GM18499 (cell line): ENCODE data around the gene EIF4EBP2.

ENCODE experiments used
- ATAC-seq: cut with Tn5 transposase; IDR thresholded peaks from one replicate; pipeline ENCODE4 v1.9.1; 2021; ENCODE audit warnings: moderate number of reproducible peaks; ENCODE audit not compliant: insufficient read depth, unreplicated experiment

The EIF4EBP2 gene

DNA sequence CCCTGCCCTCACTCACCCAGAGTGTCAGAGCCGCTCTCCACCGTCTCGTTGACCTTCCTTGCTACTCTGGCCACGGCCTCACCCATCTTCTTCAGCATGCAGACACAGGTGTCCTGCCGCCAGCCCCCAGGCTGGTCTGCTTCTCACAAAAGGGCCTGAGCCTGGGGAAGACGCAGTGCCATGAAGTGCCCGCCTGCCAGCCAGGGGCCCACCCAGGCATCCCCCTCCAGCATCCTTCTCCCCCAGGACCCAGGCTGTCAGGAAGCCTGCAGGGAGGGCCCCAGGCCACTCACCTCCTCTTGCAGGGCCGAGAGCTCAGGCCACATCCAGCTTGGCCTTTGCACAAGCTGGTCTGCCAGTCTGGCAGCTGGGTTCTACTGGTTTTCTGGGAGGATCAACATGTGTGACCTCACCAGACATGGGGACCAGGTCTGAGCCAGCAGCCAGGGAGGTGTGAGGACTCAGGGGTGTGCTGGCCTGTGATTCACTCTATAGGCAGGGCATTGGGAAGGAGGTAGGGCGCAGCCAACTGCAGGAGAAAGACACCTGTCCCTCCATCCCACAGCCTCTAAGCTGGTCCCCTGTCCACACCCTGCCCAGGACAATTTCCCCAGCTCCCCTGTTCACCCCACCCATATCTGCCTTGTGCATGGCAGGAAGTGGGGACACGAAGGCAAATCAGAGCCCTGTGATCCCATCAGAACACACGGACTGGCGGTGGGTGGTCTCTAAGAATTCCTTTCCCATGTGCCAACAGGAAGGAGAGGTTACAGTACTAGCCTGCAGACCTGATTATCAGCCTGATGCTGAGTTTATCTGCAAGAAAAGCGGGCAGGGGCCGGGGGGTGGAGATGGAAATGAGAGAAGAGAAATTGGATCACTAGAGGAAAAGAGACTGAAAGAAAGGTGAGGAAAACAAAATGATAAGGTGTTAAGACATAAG is 27.2 kb upstream of the EIF4EBP2 start:
- ATAC-seq: no peak

DNA sequence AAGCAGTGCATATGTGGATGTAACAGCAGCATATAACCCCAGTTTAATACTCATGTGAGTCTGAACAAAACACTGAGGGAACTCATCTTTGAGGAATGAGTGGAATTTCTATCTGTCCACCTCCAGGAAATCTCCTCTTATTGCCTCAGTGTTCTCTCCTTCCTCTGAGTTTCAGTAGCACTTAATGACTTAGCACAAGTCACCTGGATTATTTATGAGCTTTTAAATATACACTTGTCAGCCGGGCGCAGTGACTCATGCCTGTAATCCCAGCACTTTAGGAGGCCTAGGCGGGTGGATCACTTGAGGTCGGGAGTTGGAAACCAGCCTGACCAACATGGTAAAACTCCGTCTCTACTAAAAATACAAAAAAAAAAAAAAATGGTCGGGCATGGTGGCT is 25.8 kb upstream of the EIF4EBP2 start:
- ATAC-seq: no peak

DNA sequence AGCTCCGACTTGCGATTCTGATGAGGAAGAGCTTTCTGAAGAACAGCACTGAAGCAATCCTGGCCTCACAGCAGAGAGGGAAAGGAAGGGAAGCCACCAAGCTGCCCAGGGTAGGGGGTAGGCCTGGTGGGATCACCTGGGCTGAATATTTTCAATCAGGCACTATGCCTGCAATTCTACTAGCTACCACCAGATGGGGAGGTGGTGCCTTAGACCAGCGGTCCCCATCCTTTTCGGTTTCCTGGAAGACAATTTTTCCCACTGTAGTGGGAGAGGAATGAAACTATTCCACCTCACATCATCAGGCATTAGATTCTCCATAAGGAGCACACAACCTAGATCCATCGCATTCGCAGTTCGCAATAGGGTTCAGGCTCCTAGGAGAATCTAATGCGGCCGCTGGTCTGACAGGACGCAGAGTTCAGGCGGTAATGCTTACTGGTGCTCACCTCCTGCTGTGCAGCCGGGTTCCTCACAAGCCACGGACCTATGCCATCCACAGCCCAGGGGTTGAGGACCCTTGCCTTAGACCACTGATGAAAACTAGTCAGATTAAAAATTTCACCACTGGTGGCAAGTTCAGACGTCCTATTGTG is 24.3 kb upstream of the EIF4EBP2 start:
- no peak for ATAC-seq

DNA sequence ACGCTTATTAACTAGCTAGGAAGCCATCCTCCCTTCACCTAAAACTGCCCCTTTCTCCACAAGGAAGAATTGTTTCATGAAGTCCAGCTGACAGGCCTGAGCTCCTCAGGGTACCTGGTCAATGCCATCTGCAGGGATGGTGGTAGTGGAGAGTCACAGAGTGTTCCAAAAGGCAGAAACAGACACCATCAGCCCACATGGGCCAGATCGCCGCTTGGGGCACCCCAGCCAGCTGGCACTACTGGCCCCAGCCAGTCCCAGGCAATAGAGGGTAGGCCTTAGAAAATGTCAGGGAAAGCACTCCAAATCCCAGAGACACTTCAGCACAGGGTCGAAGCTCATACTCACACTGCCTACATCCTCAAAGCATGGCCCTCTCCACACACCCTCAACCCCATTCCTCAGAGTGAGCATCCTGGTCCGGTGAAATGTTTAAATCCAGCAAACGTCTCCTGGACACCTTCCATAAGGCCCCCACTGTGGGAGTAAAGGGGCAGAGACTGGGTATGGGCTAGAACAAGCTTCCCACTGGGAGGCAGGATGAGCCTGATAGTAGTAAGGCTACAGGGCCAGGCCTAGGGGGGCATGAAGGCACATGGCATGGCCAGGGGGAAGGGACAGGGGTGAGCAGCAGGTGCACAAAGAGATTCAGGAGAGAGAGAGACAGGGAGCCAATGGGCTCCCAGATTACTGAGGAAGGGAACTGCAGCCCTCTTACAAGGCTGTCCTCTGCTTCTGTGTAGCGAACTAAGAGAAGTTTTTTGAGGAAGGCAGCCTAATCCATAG is 23.4 kb upstream of the EIF4EBP2 start:
- no peak for ATAC-seq

DNA sequence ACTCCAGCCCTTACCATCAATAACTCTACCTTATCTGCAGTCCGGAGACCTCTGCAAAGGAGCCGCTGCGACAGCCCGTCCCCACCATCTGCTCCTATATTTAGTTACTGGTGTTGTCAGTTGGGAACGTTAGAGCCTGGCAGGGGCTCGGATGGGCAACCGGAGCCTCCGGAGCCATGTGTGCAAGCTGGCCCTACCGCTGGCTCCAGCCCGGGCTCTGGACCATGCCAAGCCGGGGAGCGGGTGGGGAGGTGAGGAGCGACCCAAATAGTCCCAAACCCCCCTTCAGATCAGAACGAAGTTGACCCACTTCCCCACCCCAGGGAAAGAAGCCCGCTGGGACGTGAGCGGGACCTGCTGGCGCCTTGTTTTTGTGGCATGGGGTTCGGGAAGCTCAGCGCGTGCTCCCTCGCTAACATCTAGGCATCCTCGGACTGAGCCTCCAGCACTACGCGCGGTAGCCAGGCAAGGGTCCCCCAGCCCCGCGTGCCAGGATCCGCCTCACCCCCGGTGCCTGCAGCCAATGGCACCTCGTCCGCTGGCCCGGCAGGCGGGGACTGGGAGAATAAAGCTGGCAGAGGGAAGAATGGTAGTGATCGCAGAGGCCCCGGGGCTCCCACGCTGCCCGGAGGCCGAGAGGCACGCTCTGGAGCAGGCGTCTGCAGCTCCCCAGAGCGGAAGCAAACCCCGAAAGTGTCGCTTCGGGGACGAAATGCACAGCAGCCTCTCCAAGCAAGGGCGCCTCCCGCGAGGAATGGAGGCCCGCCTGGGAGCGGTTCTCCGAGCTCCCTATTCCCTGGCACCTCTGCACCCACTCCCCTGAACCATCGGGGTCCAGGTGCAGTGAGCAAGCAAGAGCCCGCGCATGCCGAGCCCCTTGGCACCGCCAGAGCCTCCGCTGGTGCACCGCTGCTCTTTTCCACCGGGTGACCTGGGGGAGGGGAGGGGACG is 22.2 kb upstream of the EIF4EBP2 start:
- ATAC-seq: no peak

DNA sequence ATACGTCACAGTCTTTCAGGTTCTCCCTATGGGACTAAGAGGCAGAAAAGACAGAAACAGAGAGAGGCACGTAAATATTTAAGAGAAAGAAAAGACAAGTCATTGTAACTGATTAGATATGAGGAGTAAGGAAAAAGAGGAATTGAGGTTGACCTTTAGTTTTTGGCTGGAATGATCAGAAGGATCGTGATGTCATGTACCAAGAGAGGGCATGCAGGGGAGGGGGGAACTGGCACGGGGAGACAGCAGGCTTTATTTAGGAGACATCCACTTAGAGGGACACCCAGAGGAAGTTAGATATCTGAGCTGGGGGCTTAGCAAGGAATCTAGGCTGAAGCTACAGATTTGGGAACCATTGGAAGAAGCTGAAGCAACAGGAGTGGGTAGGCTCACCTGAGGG is 12.3 kb upstream of the EIF4EBP2 start:
- no peak for ATAC-seq

DNA sequence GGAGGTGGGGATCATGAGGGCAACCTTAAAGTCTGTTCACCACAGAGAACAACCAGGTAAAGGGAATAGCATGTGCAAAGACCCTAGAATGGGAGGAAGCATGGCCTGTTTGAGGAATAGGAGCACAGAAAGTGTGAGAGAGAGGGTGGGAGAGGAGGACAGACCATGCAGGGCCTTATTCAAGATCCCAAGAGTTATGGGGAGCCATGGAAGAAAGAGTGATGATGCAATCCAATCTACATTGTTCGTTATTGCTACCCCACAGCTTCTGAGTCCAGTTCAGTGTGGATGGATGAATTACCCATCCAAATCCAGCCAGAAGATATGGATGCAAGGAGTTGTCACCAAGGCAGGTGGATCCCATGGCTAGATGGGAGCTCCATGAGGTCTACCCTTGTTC is 7.8 kb upstream of the EIF4EBP2 start:
- ATAC-seq: no peak

DNA sequence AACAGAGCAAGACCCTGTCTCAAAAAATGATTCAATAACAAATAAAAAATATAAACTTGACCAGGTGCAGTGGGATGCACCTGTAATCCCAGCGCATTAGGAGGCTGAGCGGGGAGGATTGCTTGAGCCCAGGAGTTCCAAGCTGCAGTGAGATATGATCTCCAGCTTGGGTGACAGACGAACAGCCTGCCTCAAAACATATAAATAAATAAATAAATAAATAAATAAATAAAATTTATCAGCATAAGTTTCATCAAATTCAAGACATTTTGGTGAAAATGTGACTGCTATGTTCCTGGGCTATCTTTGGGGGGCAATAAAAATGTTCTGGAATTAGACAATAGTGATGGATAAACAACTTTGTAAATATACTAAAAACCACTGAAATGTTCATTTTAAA is 4.8 kb upstream of the EIF4EBP2 start:
- no peak for ATAC-seq

DNA sequence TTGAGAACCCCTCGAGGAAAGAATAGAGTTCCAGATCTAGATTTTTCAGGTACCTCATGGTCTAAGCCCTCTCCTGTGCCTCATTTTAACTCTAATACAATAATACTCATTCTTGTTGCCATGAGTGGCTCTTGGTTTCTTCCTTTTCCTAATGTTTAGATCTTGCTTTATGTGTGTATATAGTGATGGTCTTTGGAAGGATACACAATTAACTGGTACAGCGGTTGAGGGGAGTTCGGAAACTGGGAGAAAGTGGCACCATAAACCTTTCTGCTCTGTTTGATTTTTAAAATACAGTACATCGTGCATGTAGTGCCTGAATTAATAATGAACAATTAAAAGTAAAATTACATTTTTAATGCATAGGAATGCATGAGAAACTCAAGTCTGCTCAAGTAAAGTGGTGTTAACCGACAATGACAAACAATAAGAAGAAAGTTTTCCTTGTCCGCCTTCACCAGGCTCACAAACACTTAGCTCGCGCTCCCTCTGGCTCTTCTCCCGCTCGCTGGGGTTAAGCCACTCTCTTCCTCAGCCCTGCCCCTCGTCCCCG is 386 bp upstream of the EIF4EBP2 start:
- ATAC-seq: no peak

DNA sequence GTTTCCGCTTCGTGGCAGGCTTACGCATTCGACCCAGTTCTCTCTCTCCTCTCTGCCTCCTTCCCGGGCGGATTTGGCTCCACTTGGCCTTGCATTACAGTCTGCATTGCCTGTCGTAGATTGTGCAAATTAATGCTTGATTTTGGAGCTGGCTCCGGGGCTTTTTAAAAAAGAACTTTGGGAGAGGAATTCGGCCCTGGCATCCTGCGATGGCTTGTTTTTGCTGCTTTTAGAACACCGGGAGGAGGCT is 767 bp downstream of the EIF4EBP2 start:
- ATAC-seq: no peak

DNA sequence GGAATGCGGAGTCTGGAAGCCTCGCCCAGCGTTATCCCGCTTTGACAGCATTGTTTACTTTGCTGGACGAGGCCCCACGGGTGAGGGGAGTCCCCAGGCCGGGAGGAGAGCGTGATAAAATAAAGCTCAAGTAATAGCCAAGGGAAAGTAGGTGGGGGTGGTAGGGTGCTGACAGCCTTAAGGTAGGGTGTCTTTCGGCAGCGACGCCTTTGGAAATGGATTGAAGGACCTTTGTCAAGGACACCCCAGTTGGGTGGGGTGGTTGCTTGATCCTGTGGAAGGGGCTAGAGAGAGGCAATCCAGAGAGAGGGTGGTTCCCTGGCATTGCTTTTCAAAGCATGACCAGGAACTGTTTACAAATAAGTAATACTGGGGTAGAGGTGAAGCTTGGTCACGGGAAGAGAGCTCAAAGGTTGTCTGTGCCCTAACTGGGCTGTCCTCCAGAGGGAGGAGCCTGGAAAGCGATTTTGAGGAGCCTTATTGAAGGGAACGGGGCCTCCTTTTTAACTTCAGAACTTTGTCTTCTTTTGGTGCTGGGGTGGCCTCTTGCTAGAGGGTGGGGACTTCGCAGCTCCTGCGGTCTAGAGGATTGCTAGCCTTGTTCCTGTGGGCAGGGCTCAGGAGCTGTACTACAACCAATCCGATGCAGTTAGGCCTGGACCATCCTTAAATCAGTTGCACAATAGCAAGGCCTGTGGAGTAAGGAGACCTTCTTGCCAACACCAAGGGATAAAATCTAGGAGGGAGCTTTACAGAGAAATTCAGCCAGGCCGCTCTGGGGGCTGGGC is 1.3 kb downstream of the EIF4EBP2 start:
- no peak for ATAC-seq

DNA sequence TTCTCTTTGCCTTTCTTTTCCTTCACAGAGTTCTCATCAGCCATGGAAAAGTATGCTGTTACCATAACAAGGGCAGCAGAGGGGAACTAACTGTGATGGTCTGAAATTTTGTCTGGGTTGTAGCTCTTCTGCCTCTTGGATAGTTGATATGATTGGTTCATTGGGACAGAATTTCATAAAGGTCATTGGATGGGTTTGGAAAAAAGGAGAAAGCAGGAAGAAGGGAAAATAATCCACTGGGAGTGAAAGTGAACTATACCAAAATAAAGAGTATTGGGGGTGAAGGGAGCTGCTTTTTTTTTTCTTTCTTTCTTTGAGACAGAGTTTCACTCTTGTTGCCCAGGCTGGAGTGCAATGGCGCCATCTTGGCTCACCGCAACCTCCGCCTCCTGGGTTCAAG is 5.8 kb downstream of the EIF4EBP2 start:
- no peak for ATAC-seq

DNA sequence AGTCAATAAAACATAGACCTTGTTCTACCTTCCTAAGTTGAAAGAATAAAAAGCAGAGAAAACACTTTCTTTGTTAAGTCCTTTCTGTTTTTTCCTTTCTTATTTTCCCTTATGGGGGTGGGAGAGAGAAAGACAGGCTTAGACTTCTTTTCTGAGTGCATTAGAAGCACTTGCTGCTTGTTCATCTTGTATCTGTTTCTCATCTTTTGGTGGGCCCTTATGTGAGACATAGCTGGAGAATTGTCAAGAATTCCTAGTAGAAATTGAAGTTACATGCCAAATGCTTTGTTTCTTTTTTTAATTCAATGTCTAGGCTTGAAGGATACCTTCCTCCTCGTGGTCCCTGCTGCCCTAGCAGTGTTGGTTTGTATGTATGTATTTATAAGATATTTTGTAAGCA is 6.7 kb downstream of the EIF4EBP2 start:
- ATAC-seq: no peak

DNA sequence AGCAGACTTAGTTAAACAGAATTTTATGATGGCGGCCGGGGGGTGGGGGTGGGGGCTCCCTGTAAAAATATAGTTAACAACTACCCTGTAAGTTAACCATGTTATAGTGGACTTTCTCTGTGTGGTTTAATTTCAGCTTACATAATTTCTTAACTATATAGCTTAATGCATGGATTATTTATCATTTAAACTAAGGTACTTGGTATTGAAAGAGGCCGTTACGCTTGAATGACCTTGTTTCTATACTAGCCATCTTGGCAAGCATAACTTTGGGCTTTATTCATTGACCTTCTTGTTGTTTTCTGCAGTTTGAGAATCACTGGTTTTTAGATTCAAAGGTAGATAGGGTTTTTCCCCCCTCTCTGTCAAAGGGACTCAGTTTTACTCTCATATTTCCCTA is 8.4 kb downstream of the EIF4EBP2 start:
- no peak for ATAC-seq

DNA sequence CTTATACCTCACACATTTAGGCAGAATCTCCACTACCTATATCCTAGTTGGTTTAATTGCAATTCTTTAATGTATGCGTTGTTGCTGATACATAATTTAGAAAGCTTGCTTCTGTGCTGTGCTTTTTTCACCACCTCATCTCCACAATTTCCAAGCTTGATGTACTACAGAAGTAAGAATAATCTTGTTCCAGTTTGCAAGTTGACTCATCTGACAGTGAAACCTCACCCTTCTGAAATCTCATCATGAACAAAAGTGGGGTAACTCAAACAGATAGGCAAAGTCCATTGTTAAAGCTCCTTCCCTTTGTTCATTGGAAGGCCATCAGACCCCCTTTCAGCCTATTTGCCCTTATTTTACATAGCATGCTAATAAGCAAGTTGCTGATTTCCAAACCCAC is 13.6 kb downstream of the EIF4EBP2 start:
- no peak for ATAC-seq

DNA sequence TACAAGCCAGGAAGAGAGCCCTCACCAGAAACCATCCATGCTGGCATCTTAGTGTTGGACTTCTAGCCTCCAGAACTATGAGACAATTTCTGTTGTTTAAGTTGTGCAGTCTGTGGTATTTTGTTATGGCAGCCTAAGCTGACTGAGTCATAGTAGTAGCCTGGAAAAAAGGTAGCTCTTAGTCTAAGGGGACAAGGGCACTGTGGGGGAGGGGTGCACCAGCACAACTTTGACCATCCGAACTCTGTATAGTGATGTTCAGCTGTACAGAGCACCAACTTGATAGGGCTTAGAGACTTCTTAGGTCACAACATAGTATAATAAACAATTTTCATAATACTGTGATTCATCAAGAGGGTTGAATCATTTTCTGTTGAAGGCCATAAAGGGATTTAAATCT is 14.3 kb downstream of the EIF4EBP2 start:
- no peak for ATAC-seq

DNA sequence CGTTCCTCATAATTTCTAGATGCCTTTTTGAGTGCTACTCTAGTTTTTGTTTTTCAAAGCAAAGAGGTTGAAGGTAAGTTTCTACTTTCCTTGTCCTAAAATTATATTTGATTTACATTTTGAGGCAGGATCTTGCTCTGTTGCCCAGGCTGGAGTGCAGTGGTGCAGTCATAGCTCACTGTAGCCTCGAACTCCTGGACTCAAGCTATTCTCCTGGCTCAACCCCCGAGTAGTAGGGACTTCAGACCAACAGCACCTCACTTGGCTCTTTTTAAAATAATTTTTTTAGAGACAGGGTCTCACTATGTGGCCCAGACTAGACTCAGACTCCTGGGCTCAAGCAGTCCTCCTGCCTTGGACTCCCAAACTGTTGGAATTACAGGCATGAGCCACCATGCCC is 14.8 kb downstream of the EIF4EBP2 start:
- ATAC-seq: no peak

DNA sequence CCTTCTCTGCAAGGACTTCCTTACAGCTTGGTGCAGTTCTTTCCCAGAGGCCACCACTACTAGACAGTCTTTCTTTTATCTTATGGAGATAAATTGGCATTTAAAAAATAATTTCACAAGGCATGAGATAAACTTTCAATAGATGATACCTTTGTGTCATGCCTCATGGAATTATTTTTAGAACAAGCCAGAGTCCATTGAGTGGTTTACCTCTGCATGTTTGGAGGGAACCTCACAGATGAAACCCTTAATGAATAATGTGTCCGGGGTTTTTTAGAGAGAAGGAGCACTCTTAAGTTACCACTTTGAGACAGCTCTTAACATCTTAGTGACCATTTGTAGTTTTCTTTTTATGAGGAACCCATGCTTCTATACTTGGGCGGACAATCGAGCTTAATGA is 20.4 kb downstream of the EIF4EBP2 start:
- ATAC-seq: no peak

DNA sequence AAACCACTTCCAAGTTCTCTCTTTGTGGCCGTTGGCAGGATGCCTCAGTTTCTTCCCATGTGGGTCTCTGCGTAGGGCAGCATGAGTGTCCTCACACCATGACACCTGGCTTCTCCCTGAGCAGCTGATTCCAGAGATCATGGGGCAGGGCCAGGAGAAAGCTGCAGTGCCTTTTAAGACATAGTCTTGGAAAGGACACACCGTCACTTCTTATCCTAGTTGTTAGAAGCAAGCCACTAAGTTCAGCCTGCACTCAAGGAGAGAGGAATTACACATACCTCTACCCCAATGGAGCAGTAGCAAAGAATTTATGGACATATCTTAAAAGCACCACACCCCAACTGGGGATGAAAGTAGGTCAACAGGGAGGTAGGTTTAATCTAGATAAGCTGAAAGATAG is 21.2 kb downstream of the EIF4EBP2 start:
- no peak for ATAC-seq
